Measurements from ENCODE around the gene MPO. TPM values are rescaled to one million over a fixed set of nuclear protein-coding genes. Genes with fewer than 3 reads are reported as not detected.

Gene MPO
- total RNA-seq, 2 donors from 2014 or later: 0.57 TPM; not detected in 1

DNA sequence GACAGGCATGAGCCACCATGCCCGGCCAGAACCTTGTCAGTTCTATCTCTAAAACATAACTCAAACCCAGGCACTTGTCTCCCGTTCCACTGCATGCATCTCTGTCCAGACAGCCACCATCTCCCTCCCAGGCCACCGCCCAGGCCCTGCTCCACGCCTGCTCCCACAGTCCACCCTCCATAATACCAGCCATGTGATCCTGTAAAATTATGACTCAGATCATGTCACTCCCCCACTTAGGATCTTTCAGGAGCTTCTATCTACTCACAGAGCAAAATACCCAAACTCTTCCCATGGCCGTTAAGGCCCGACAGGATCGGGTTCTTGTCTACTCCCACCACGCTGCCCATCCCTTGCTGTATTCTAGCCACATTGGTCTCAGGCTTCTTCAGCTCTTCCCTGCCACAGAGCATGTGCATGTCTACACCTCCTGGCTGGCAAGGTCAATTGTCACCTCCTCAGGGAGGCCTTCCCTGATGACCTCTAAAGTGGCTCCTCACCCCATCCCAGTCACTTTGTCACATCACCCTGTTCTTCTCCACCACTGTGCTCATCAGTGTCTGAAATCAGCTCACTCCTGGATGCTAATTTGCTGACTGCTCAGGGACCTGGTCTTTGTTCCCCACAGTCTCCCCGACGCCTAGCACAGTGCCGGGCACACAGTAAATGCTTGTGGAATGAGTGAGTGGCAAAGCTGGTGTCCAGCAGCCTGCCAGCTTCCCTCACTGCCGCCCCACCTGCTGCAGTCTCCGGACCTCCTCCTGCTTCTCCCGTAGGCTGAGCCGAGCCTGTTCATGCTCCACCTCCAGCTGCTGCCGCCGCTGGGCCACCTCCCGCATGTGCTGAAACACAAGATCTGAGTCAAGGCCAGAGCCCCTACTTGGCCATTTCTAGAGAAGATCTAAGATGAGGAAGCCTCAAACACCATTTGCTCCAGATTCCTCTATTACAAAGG lies 41.1 kb upstream of the MPO start:
- Histone ChIP-seq H3K27ac (no peak overlapping the region), H3K4me3 (no peak overlapping the region), H3K9me3 (no peaks in the 10 kb centered on the region), H3K36me3 (no peaks in the 10 kb centered on the region), H3K4me1 (replicated peaks) (no peaks in the 10 kb centered on the region), H3K27me3 (replicated peaks; ENCODE audit: insufficient read depth) (no peaks in the 10 kb centered on the region)
- DNase-seq (ENCODE audit: low spot score): no peak
- TF ChIP-seq, protein P1, sequence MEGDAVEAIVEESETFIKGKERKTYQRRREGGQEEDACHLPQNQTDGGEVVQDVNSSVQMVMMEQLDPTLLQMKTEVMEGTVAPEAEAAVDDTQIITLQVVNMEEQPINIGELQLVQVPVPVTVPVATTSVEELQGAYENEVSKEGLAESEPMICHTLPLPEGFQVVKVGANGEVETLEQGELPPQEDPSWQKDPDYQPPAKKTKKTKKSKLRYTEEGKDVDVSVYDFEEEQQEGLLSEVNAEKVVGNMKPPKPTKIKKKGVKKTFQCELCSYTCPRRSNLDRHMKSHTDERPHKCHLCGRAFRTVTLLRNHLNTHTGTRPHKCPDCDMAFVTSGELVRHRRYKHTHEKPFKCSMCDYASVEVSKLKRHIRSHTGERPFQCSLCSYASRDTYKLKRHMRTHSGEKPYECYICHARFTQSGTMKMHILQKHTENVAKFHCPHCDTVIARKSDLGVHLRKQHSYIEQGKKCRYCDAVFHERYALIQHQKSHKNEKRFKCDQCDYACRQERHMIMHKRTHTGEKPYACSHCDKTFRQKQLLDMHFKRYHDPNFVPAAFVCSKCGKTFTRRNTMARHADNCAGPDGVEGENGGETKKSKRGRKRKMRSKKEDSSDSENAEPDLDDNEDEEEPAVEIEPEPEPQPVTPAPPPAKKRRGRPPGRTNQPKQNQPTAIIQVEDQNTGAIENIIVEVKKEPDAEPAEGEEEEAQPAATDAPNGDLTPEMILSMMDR (IDR thresholded peaks at IDR 0.05): no peak
- TF ChIP-seq POLR2AphosphoS5 (IDR thresholded peaks at IDR 0.05) (no peak), POLR2A (IDR thresholded peaks at IDR 0.05) (no peak)
- intact Hi-C loops (cut with DNase I): loop anchor here (5.0 kb wide), 1 partner anchor 95 kb away; the partner anchor contains the start of gene RNF43
- WGBS: 91% methylated on average over 18 of the region's 18 CpGs

DNA sequence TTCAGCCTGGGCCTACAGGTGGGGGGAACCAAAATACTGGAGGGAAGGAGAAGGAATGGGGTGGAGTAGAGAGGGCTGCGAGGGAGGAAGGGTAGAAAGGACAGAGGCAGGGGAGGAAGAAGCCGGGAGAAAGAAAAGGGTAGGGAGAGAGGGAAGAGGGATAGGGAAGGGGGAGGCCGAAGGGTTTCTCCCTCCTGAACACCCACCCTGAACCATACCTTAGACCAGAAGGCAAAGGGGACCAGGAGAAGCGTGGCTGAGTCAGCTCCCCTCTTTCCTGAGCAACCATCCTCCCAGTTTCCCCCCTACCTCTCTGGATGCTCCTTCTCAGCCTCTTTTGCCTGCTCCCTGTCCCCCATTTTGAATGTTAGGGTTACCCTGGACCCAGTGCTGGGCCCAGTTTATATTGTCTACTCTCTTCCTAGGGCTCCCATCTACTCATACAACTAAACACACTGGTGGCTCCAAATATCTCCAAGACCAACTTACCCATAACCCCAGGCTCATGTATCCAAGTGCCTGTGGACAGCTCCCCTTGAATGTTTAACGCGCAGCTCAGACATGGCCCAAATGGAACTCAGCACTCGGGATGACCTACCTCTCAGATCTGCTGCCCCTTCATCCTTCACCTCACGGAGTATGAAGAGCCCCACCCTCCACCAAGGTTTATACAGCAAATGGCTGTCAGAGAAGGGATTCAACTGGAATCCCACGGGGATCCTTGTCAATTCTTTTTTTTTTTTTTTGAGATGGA lies 40.0 kb upstream of the MPO start:
- no peaks in the 10 kb centered on the region for H3K36me3 ChIP-seq
- no peaks in the 10 kb centered on the region for H3K9me3 ChIP-seq
- TF ChIP-seq, protein P1 (IDR thresholded peaks at IDR 0.05): no peak
- TF ChIP-seq POLR2AphosphoS5 (IDR thresholded peaks at IDR 0.05) (no peak), POLR2A (IDR thresholded peaks at IDR 0.05) (no peak)
- 88% methylated on average over 9 of the region's 9 CpGs for WGBS
- no peaks in the 10 kb centered on the region for H3K4me1 ChIP-seq (replicated peaks)
- H3K27ac ChIP-seq: no peak overlapping the region
- no peak for DNase-seq (ENCODE audit: low spot score)
- intact Hi-C loops (cut with DNase I): loop anchor here (5.0 kb wide), 1 partner anchor 97 kb away; the partner anchor contains the start of gene RNF43
- no peaks in the 10 kb centered on the region for H3K27me3 ChIP-seq (replicated peaks; ENCODE audit: insufficient read depth)
- no peak overlapping the region for H3K4me3 ChIP-seq

DNA sequence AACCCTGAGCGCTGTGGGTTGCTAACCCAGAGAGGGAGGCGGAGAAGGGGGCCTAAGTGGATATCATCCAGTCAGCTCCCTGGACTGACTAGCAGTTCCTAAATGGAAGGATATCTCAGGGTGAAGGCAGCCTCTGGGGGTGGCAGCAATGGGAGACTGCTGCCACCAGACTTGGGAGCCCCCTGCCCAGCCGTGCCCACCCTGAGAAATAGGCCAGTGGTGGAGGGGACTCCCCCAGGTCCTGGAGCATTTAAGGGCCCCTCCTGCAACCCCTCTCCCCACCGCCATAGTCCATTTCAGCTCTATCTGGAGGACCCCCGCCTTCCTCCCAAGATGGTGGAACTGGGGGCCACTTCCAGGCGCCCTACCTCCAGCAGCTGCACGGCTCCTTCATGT lies 39.4 kb upstream of the MPO start:
- intact Hi-C loops (cut with DNase I): loop anchor here (5.0 kb wide), 1 partner anchor 97 kb away; the partner anchor contains the start of gene RNF43
- H3K27ac ChIP-seq: no peak overlapping the region
- no peaks in the 10 kb centered on the region for H3K9me3 ChIP-seq
- 97% methylated on average over 7 of the region's 7 CpGs for WGBS
- H3K4me1 ChIP-seq (replicated peaks): no peaks in the 10 kb centered on the region
- H3K4me3 ChIP-seq: no peak overlapping the region
- H3K36me3 ChIP-seq: no peaks in the 10 kb centered on the region
- TF ChIP-seq, protein P1 (IDR thresholded peaks at IDR 0.05): no peak
- TF ChIP-seq POLR2AphosphoS5 (IDR thresholded peaks at IDR 0.05): no peak
- TF ChIP-seq POLR2A (IDR thresholded peaks at IDR 0.05): no peak
- DNase-seq (ENCODE audit: low spot score): no peak
- H3K27me3 ChIP-seq (replicated peaks; ENCODE audit: insufficient read depth): no peaks in the 10 kb centered on the region

DNA sequence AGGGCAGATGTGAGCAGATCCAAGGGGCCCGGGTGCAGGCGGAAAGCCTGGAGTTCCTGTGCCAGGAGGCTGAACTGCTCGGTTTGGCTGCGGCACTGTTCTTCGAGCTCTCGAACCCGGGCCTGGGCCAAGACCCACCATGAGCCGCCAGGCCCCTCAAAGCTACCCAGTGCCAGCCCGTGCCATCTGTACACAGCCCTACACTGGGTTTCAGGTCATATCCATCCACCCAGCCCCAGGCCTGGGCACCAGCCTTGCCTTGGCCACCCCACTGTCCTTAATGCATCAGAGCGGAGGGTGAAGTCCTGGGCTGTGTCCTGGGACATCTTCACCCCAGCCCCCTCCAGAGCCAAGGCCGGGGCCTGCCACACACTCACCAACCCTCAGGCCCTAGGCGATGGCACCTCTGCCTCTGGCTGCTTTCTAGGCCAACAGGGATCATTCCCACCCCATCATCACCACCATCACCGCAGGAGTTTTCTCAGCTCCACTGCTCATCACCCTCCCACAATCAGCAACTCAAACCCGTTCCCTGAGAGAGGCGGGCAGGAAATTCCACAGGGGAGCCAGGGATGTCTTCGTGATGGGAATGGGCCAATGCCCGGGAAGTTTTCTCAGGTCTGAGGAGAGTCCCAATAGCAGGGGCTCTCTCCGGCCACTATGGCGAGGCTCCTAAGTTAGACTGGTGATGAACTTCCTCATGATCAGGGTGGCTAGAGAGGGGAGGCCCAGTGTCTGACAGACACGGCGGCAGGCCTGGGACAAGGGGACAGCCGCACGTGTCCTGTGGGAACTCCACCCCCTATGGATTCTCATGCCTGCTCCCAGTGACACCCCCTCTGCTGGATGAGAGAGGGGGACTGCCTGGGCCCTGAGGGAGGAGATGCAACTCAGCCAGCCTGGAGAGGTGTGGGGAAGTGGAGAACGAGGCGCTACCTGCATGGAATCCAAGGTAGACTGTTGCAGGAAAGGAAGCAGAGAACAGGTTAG lies 38.7 kb upstream of the MPO start:
- Histone ChIP-seq H3K9me3 (no peaks in the 10 kb centered on the region), H3K27me3 (replicated peaks; ENCODE audit: insufficient read depth) (no peaks in the 10 kb centered on the region), H3K4me3 (no peak overlapping the region), H3K4me1 (replicated peaks) (no peaks in the 10 kb centered on the region), H3K27ac (no peak overlapping the region), H3K36me3 (no peaks in the 10 kb centered on the region)
- whole genome bisulfite sequencing: 85% methylated on average over 19 of the region's 25 CpGs
- DNase-seq (ENCODE audit: low spot score): no peak
- intact Hi-C loops (cut with DNase I): loop anchor here (5.0 kb wide), 1 partner anchor 98 kb away; the partner anchor contains the start of gene RNF43
- TF ChIP-seq, protein P1 (IDR thresholded peaks at IDR 0.05): no peak
